Neutrophil (primary cell): ENCODE results near the gene VWF.

Experiments
- H3K27ac ChIP-seq: fragments of 200-600 bp; sonication (generic); 2 replicates; pipeline ENCODE4 v1.5.1; 2016; ENCODE audit warnings: mild to moderate bottlenecking, moderate library complexity
- H3K27me3 ChIP-seq: fragments of 200-600 bp; sonication (generic); 2 replicates; pipeline ENCODE4 v1.6.0; 2016; ENCODE audit warnings: mild to moderate bottlenecking
- H3K36me3 ChIP-seq: fragments of 200-600 bp; sonication (generic); 2 replicates; pipeline ENCODE4 v1.5.1; 2017
- H3K4me1 ChIP-seq, 2 experiments: fragments of 200-600 bp in 1 of 2; sonication (generic) in 1 of 2; 1 replicate in 1 of 2; 2 replicates in 1 of 2; pipeline versions ENCODE4 v1.5.1 to v1.6.1; 2013 to 2016; ENCODE audit warnings: low read depth in 1 of 2, low read length in 1 of 2, mild to moderate bottlenecking in 1 of 2, moderate library complexity in 1 of 2; ENCODE audit not compliant: control insufficient read depth in 1 of 2, insufficient read depth in 1 of 2
- H3K4me3 ChIP-seq, 2 experiments: fragments of 200-600 bp in 1 of 2; sonication (generic) in 1 of 2; 1 replicate in 1 of 2; 2 replicates in 1 of 2; pipeline ENCODE4 v1.5.1; 2013 to 2016; ENCODE audit warnings: low read depth in 1 of 2, low read length in 1 of 2, mild to moderate bottlenecking in 1 of 2, moderate library complexity in 1 of 2
- H3K9me3 ChIP-seq: fragments of 200-600 bp; sonication (generic); 2 replicates; pipeline ENCODE4 v1.5.1; 2016
- CTCF ChIP-seq: fragments of 200-600 bp; sonication (generic); IDR thresholded peaks from 2 replicates; pipeline ENCODE4 v1.5.1; 2016; ENCODE audit warnings: antibody characterized with exemption

The VWF gene

GRCh38 chr12:5910790-5911548 lies 213.5 kb downstream of the VWF start:
- Histone ChIP-seq H3K4me1 (no peaks in the 10 kb centered on the region), H3K27ac (no peak overlapping the region), H3K36me3 (no peaks in the 10 kb centered on the region), H3K27me3 (peaks cover 27% of the 10 kb centered on the region), H3K9me3 (no peaks in the 10 kb centered on the region), H3K4me3 (no peak overlapping the region)
- TF ChIP-seq CTCF, result no peak

- TF ChIP-seq CTCF, result no peak
- Histone ChIP-seq H3K9me3 (no peaks in the 10 kb centered on the region), H3K27me3 (peaks cover 27% of the 10 kb centered on the region), H3K4me1 (no peaks in the 10 kb centered on the region), H3K4me3 (no peak overlapping the region), H3K27ac (no peak overlapping the region), H3K36me3 (no peaks in the 10 kb centered on the region)
Observed at GRCh38 chr12:5909560-5909959, 214.9 kb downstream of the VWF start.

GRCh38 chr12:5908251-5908650 lies 216.2 kb downstream of the VWF start:
- H3K4me1 ChIP-seq, result no peaks in the 10 kb centered on the region
- no peak for TF ChIP-seq CTCF

GRCh38 chr12:5907807-5908206 lies 216.7 kb downstream of the VWF start:
- Histone ChIP-seq H3K36me3 (no peaks in the 10 kb centered on the region), H3K27ac (no peak overlapping the region), H3K27me3 (peaks cover 27% of the 10 kb centered on the region), H3K4me3 (no peak overlapping the region), H3K9me3 (no peaks in the 10 kb centered on the region), H3K4me1 (no peaks in the 10 kb centered on the region)
- no peak for TF ChIP-seq CTCF

More at GRCh38 chr12:5908251-5908650, 216.2 kb downstream of the VWF start:
- peaks cover 27% of the 10 kb centered on the region for H3K27me3 ChIP-seq
- no peaks in the 10 kb centered on the region for H3K36me3 ChIP-seq
- no peaks in the 10 kb centered on the region for H3K9me3 ChIP-seq
- H3K27ac ChIP-seq, result no peak overlapping the region
- no peak overlapping the region for H3K4me3 ChIP-seq

GRCh38 chr12:5905757-5906156 lies 218.7 kb downstream of the VWF start:
- no peak overlapping the region for H3K4me3 ChIP-seq
- H3K36me3 ChIP-seq, result no peaks in the 10 kb centered on the region
- peaks cover 15% of the 10 kb centered on the region for H3K27me3 ChIP-seq
- no peak overlapping the region for H3K27ac ChIP-seq
- no peaks in the 10 kb centered on the region for H3K4me1 ChIP-seq
- TF ChIP-seq CTCF, result no peak
- H3K9me3 ChIP-seq, result no peaks in the 10 kb centered on the region
